Stimulated activated CD8-positive, alpha-beta memory T cell treated with anti-CD3 and anti-CD28 coated beads, Interleukin-15, amount 100 ng/mL, for 1 hour (primary cell): ENCODE measurements around the gene FAM163A.

Experiments used
- DNase-seq: peaks from one replicate; pipeline ENCODE4 v3.0.0-alpha.2; 2020; ENCODE audit warnings: low read depth

The FAM163A gene

GRCh38 chr1:179753061-179753460 lies 10.0 kb downstream of the FAM163A start:
- no peak for DNase-seq

GRCh38 chr1:179754041-179754624 lies 11.0 kb downstream of the FAM163A start:
- no peak for DNase-seq

GRCh38 chr1:179757933-179758332 lies 14.8 kb downstream of the FAM163A start:
- DNase-seq: no peak

GRCh38 chr1:179760521-179760920 lies 17.4 kb downstream of the FAM163A start:
- no peak for DNase-seq

GRCh38 chr1:179761296-179761695 lies 18.2 kb downstream of the FAM163A start:
- DNase-seq: no peak

GRCh38 chr1:179761846-179762640 lies 19.0 kb downstream of the FAM163A start:
- no peak for DNase-seq

- DNase-seq: no peak
These were observed 24.1 kb downstream of the FAM163A start for GRCh38 chr1:179767177-179767581.

GRCh38 chr1:179767996-179768395 lies 24.9 kb downstream of the FAM163A start:
- no peak for DNase-seq

GRCh38 chr1:179770887-179771502 lies 27.9 kb downstream of the FAM163A start:
- no peak for DNase-seq

GRCh38 chr1:179773264-179773663 lies 30.2 kb downstream of the FAM163A start:
- DNase-seq: no peak

GRCh38 chr1:179774000-179774399 lies 30.9 kb downstream of the FAM163A start:
- no peak for DNase-seq

- no peak for DNase-seq
These were observed 31.5 kb downstream of the FAM163A start for GRCh38 chr1:179774566-179774965.

- DNase-seq: no peak
These were observed 31.9 kb downstream of the FAM163A start for GRCh38 chr1:179775009-179775408.

- no peak for DNase-seq
These were observed 33.7 kb downstream of the FAM163A start for GRCh38 chr1:179776831-179777230.

GRCh38 chr1:179777731-179778130 lies 34.6 kb downstream of the FAM163A start:
- no peak for DNase-seq

GRCh38 chr1:179779645-179780272 lies 36.7 kb downstream of the FAM163A start:
- DNase-seq: no peak

GRCh38 chr1:179781962-179782361 lies 38.9 kb downstream of the FAM163A start:
- no peak for DNase-seq

- no peak for DNase-seq
These were observed 41.9 kb downstream of the FAM163A start for GRCh38 chr1:179785031-179785431.

- DNase-seq: no peak
These were observed 42.6 kb downstream of the FAM163A start for GRCh38 chr1:179785728-179786127.

- DNase-seq: no peak
These were observed 44.0 kb downstream of the FAM163A start for GRCh38 chr1:179786815-179787685.

- DNase-seq: no peak
These were observed 45.2 kb downstream of the FAM163A start for GRCh38 chr1:179788259-179788658.

GRCh38 chr1:179793281-179793680 lies 50.2 kb downstream of the FAM163A start:
- DNase-seq: no peak
